Measurements from ENCODE around the gene IFNLR1.

Gene IFNLR1

DNA sequence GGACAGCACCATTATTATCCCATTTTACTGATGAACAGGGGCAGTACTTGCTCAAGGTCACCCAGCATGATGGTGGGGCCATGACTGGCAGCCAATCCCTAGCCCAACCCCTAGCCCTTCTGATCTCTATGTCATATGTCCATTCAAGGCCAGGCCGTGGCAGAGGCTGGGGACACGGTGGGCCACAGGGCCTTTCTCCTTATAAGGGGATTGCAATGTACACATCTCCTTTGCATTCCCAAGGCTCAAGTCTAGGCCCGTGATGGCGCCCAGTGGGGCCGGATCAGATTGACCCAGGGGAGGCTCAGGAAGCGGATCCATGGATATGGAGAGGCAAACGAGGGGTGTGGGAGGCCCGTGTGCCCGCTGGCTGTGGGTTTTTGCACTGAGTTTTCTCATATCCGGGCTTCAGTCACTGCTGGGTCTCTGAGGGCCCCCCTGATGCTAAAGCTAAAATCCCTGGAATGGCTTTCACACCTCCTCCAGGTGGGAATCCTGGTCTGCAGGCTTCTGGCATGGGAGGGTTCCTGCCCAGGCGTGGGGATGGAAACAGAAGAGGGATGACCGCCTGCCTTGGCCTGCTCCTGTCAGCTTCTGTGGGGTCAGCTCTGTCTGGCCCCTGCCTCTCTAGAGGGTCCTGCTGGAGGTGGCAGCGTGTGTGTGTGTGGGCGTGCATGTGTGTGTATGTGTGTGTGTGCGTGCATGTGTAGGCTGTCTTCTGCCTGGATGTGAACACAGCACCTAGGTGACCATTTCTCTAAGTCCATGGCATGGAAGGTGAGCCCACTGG is 77.2 kb downstream of the IFNLR1 start:
- in situ Hi-C loops (cut with MboI; ENCODE audit: low sequenced_read_pairs), result no loop called here

DNA sequence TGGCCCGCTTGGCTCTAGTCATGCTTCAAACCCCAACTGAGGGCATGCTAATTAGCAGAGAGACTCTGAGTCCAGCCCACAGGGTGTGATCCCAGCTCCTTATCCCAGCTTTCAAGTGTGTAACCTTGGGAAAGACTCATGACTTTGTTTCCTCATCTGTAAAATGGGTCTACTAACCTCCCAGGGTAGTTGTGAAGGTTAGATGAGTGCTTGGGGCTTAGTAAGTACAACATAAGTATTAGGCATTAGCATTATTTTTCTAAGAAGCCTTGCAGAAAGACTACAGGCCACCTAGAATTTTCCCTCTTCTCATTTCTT is 78.0 kb downstream of the IFNLR1 start:
- in situ Hi-C loops (cut with MboI; ENCODE audit: low sequenced_read_pairs), result no loop called here

DNA sequence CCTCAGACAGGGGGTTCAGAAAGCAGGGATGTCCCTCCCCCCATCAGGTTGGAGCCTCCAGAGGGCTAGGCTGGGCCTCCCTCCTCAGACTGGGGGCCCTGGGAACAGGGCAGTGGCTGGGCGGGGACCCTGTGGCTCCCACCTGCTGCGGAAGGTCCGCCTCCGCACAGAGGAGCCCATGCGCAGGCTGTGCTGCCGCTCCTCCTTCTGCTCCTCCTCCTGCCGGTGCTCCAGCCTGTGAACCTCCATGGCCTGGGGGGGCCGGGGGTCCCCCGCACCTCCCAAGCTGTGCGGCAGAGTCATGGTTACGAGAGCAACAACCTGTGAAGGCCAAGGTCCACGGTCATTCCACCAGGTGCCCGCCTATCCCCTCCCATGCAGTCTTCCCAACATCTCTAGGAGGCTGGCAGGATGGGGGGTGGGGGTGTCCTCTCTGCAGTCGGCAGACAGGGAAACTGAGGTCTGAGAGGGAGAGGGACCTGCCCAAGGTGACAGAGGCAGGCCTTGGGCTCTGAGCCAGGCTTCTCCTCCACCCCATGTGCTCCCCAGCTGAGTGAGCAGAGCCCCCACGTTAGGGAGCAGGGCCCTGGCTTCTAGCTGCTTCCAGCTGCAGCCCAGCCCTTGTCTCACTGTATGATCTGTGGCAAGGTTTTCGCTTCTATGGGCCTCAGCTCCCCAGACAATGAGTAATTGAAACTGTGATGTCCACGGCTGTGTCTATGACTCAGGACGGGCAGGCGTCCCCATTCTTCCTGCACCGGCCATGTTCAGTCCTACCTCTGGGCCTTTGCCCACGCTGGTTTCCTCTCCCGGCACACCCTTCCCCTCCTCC is 78.5 kb downstream of the IFNLR1 start:
- in situ Hi-C loops (cut with MboI; ENCODE audit: low sequenced_read_pairs), result no loop called here

DNA sequence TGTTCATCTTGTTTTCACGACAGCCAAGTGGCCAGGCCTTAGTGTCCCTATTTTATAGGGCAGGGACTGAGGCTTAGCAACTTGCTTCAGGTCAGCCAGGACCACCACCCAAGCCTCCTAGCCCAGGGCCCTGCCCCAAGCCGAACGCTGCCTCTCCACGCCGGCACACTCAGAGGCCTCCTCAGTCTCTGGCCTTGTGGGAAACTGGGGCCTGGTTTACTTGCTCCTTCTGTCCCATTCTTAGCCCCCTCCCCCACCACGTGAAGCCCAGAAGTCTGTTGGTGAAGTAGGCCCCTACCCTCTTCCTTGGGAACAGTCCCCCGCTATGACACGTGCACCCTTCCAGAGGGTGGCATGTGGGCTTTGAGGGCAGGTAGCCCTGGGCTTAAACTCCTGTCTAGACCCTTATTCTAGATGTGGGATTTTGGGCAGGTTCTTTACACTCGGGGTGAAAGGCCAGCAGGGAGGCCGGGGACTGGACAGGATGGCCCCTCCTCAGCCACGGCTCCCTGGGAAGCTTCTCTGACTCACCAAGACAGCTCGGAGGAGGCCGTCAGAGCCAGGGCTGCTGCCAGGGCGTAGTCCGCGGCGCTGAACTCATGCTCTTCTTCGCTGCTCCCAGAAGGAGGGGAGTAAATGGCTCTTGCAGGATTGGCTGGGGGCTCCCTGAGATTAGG is 79.5 kb downstream of the IFNLR1 start:
- in situ Hi-C loops (cut with MboI; ENCODE audit: low sequenced_read_pairs), result no loop called here

DNA sequence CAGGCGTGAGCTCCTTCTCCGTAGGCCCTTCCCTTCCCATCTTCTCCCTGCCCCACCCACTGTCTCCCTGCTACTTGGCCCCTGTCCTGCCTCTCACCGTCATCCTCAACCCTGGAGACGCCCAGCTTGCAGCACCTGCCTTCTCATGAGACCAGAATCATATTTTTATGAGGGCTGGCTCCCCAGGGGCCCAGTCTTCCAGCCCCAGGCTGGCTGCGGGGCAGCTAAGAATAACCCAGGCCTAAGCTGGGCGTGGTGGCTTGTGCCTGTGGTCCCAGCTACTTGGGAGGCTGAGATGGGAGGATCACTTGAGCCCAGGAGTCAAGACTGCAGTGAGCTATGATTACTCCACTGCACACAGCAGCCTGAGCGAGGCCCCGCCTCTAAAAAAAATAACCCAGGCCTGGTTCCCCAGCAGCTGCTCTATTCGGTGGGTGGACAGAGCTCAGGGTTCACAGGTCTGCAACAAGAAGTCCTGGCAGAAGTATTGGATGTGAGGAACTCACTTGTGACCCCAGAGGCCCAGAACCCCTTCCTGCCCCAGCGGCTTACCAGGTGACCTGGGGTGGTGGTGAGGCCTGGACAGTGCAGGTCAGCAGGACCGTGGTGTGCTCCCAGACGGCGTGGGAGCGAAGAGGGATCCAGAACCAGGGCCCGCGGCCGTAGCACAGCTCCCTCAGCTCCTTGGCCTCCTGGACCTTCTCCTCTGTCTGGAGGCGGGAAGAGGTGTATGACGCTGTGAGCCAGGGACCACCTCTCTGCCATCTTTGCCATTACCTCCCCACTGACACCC is 81.5 kb downstream of the IFNLR1 start:
- in situ Hi-C loops (cut with MboI; ENCODE audit: low sequenced_read_pairs), result no loop called here

DNA sequence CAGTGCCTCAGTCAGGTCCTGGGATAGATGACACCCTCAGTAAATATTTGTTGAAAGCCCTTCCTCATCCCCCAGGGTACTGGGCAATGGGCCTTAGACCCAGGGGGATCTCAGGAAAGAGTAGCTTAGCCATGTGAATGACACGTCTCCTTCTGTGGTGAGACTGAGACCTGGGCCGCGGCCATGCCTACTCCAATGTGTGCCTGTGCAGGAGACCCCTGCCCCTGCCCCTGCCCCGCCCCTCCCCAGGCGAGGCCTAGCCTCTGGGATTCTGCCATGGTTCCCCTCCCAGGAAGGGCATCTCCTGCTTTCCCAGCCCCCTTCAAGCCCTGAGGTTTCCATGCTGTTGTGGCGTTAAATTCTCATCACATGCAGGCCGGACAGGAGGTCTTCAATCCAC is 82.2 kb downstream of the IFNLR1 start:
- in situ Hi-C loops (cut with MboI; ENCODE audit: low sequenced_read_pairs), result no loop called here

Measured in HL-60/S4 (cell line).